GM21526 (cell line): Measurements from ENCODE around the gene FXYD5.
"Not testable (repeated sequence)": the region's sequence is repeated elsewhere in the genome, so short reads cannot be mapped to it uniquely, and the experiment has no call there.

ENCODE experiments used
- ATAC-seq: cut with Tn5 transposase; IDR thresholded peaks from one replicate; pipeline ENCODE4 v1.9.1; 2021; ENCODE audit warnings: moderate library complexity; ENCODE audit not compliant: unreplicated experiment, low FRiP score

FXYD5 gene

DNA sequence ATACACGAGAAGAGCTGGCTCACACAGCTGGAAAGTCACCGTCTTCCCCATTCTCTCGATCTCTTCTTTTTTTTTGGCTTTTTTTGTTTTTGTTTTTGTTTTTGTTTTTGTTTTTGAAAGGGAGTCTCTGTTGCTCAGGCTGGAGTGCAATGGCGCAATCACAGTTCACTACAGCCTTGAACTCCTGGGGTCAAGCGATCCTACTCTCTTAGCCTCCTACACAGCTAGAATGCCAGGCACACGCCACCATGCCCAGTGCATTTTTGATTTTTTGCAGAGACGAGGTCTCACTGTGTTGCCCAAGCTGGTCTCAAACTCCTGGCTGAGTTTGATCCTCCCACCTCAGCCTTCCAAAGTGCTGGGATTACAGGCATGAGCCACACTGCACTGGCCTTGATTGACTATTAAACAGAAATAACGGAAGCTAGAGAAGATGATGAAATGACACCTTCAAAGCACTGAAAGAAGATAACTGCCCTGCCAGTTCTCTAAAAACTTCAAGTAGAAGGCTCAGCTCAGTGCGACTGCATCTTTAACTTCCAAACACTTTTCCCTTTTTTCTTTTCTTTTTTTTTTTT is 34.9 kb upstream of the FXYD5 start:
- no peak for ATAC-seq

DNA sequence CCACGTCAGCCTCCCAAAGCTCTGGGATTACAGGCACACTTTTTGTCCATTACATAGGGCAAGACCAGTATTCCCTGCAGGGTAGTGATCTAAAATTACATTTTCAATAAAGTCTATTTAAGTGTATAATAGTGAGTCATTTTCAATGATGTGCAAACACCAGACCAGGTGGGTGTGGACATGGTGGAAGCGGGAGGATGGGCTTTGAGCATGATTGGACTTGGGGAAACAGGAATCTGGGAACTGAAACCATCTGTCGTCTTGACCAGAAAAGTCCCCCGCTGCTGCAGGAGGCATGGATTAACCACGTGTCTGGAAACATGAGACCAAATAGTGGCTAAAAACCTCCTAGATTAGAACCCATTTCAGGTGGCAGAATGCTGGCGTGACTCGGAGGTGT is 34.0 kb upstream of the FXYD5 start:
- no peak for ATAC-seq

DNA sequence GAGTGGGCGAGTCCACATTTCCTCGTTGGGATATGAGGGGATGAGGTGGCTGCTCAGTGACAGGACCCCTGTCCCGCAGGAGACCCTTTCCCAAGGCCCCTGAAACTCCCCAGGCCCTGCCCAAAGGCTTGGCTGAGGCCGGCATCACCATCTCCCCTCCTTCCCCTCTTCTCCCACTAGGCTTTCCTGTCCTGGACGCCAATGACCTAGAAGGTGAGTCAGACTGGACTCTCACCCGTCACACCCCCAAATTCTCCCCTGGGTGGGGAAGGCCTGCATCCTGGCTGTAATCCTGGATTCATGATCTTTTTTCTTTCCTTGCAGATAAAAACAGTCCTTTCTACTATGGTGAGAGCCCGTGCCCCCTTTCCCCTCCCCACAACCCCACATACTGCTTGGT is 33.6 kb upstream of the FXYD5 start:
- ATAC-seq: no peak

DNA sequence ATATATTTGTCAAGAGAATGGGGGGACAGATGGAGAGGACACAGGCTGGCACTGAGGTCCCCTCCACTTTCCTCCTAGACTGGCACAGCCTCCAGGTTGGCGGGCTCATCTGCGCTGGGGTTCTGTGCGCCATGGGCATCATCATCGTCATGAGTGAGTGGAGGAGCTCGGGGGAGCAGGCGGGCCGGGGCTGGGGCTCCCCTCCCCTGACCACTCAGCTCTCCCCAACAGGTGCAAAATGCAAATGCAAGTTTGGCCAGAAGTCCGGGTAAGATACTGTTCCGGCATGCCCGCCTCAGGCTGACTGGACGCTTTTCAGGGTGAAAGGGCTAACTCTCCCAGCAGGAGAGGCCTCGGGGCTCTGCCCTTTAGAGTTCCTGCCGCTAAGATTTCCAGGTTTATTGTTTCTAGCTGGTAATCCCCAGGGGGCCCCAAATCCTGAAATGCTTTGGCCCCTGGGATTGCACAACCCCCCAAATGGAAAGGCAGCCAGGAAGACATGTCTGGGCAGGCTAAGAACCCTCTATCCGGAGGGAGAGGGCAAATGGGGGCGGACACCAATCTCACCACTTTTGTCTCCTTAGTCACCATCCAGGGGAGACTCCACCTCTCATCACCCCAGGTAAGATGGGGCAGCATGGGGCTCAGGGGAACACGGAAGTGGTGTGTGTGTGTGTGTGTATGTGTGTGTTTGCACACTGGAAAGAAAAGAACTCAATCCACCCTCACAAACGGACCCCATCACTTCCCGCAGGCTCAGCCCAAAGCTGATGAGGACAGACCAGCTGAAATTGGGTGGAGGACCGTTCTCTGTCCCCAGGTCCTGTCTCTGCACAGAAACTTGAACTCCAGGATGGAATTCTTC is 31.6 kb upstream of the FXYD5 start:
- no peak for ATAC-seq

DNA sequence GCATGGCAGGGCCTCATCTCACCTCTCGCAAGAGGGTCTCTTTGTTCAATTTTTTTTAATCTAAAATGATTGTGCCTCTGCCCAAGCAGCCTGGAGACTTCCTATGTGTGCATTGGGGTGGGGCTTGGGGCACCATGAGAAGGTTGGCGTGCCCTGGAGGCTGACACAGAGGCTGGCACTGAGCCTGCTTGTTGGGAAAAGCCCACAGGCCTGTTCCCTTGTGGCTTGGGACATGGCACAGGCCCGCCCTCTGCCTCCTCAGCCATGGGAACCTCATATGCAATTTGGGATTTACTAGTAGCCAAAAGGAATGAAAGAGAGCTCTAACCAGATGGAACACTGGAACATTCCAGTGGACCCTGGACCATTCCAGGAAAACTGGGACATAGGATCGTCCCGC is 31.0 kb upstream of the FXYD5 start:
- ATAC-seq: no peak

DNA sequence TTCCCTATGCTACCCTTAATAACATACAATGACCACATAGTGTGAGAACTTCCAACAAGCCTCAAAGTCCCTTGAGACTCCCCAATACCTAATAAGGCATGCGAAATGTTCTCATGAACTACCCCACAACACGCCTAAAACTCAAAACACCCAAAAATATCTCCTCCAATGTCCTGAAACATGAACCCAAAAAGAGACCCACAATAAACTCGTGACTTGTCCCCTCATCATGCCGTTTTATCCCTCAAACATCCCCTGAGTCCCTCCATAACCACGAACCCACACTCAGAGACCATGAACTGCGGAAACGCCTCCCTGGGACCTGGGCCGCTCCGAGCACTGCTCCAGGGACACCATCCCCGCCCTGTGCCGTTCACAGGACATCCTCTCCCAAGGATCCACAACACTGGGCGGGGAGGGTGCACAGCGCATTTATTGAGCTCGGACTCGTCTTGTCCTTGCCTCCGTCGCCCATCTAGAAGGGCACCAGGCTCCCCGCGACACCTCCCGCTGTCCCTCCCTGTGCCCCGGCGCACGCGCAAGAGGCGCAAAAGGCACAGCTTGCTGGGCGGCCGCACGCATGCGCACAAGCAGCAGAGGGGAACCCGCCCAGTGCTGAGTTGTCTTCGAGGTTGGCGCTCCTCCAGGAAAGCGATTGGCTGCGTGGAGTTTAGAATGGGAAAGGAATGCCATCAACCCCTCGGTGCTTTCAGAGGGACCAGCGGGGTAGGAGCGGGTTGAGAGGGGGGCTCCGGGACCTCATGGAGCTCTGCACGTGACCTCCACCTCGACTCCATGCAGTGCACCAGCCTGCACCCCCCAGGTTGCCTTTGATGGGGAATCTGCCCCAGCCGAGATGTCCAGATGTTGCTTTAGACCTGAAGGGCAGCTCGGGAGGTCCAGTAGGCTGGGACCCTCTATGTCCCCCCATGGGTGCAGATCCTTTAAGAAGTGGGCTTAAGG is 30.2 kb upstream of the FXYD5 start:
- no peak for ATAC-seq

DNA sequence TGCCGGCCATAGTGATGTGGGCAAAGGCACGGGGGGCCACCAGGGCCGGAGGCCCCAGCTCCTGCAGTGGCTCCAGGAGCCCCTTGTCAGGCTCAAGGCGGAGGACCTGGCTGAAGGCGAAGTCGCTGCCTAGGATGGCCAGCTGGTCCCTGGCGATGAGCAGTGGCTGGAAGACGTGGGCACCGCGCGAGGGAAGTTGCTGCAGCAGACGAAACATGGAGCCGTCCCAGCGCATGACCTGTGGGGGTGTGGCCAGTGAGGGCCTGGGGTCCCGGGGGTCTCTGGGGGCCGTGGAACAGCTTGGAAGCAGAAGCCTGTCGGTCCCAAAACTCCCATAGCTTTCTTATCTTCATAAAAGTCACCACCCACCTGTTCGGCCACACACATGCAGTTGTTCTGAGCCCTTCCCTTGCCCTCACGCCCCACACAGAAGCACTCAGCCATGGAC is 29.2 kb upstream of the FXYD5 start:
- no peak for ATAC-seq

DNA sequence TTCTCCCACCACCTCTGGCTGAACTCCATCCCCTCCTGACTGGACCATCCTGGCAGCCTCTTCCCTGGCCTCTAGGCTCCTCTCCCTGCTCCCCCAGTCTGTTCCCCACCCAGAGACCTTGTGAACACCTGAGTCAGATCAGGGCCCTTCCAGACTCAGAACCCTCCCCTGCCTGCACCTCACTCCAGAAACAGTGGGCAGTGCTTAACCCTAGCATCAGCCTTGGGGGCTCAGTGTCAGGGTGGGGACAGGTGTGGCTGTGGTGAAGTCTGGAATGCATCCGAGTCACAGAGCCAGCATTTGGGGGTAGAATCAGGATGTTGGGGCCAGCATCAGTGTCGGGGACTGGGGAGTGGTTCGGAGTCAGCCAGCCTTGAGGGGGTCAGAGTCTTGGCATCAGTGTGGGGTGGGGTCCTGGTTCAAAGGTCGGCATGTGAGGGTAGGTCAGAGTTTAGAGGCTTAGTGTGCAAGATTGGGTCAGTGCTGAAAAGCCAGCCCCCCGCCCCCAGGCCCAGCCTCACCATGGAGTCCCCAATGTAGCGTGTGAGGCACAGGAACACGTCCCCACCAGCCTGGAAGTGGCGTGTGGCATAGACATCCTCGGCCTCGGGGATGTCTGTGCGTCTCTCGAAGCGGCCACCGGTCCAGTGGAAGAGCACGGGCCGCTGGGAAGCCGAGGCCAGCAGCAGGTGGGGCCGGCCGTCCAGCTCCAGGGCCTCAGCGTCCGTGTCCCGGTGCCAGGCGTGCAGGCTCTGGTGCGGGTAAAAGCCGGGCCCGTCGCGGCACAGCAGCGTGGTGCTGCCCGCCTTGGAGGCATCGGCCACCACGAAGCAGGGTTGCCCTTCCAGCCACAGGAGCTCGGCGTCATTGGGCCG is 28.5 kb upstream of the FXYD5 start:
- no peak for ATAC-seq

DNA sequence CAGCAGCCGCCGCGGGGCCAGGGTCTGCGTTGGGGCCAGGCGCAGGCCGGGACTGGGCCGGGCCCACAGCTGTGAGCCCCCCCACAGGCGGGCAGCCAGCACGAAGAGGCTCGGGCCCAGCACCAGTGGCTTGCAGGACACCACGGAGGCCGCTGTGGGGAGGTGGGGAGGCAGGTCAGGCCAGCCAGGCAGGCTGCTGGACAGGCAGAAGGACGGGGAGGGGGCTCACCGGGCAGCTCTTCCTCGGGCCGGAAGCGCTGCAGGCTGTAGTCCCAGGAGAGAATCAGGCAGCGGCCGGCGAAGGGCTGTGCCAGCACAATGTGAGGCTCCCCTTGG is 27.9 kb upstream of the FXYD5 start:
- no peak for ATAC-seq

DNA sequence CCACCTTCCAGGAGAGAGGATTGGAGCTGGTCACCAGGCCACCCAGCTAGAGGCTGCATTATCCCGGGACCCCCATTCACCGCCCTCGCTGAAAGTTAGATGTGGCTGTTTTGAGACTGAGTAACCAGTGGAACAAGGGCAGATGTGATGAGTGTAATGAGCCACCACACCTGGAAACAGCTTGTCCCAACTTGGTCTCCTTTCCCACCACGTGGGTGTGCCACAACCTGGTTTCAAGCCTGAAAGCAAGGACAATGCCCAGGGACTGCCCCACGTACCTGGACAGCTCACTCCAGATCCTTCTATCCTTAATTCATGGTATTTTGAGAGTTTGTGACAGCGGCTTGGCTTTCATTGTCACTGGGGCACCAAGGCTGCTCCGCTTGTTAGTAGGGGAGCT is 26.7 kb upstream of the FXYD5 start:
- ATAC-seq: no peak

DNA sequence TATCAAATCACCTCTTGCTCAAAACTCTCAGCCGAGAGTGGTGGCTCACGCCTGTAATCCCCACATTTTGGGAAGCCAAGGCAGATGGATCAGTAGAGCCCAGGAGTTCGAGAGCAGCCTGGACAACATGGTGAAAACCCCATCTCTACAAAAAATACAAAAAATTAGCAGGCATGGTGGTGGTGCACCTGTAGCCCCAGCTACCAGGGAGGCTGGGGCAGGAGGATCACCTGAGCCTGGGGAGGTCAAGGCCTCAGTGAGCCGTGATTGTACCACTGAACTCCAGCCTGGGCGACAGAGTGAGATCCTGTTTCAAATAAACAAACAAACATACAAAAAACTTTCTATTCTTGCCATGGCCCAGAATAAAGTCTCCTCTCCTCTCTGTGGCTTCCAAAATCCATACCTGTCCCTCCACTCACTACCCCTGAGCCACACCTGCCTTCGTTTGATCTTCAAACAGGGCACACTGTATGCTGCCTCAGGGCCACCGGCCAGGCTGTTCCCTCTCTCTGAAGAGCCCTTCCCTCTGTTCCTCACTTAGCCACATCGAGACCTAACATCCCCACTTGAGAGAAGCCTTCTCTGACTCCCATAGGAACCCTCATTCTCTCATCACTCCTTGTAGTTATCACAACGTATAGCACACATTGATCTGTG is 26.0 kb upstream of the FXYD5 start:
- ATAC-seq: no peak

DNA sequence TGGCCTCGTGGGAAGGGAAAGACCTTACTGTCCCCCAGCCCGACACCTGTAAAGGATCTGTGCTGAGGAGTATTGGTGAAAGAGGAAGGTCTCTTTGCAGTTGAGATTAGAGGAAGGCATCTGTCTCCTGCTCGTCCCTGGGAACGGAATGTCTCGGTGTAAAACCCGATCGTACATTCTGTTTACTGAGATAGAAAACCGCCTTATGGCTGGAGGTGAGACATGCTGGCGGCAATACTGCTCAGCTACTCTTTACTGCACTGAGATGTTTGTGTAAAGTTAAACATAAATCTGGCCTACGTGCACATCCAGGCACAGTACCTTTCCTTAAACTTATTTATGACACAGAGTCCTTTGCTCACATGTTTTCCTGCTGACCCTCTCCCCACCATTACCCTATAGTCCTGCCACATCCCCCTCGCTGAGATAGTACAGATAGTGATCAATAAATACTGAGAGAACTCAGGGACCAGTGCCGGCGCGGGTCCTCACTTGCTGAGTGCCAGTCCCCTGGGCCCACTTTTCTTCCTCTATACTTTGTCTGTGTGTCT is 24.7 kb upstream of the FXYD5 start:
- not testable (repeated sequence) for ATAC-seq

DNA sequence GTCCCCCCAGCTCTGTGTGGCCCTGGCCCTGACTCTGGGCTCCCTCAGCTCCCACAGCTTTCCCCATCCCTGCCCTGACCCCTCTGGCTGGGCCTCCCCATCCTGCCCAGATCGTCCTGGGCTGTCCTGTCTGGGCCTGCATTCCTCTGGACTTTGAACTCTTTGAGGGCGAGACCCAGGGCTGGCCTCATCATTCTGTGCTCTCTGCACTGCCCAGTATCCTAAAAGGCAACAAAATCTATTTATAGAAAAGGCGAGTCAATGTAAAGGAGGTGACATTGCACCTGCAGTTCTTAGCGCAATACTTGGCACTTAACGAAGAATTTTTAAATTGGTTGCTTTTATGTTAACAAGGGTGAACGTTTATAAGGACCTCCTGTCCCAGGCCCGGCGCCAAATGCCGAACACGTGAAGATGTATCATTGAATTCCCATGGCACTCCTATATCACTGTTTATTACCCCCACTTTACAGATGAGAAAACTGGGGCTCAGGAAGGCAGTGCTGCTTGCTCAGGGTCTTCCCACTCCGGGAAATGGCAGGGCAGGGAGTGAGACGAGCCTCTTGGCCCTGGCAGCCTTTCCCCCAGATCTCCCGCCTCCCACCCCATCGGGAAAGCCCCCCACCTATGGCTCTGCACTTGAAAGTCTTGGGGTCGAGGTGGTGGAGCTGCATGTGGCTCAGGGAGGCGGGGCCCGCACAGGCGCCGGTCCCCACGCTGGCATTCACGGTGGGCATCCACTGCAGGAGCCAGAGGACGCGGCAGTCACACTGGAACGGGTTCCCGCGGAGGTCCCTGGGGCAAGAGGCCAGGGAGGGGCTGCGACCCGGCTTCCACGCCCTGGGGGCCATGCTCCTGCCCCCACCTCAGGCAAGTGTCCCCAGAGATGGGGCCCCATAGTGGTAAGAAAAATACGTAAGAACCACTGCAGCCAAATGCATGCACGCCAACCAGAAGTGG is 23.5 kb upstream of the FXYD5 start:
- no peak for ATAC-seq

DNA sequence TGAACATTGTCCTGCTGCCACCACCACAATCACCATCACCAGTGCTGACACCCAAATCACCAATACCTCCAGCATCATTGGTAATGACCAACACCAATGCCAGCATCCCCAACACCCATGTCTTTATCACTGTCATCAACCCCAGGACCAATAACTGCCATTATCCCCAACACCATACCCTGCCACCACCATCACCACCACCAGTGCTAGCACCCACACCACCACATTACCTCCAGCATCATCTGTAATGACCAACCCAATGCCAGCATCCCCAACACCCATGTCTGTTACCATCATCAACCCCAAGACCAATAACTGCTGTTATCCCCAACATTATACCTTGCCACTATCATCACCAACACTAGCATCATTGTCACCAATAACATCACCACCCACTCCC is 22.3 kb upstream of the FXYD5 start:
- no peak for ATAC-seq

DNA sequence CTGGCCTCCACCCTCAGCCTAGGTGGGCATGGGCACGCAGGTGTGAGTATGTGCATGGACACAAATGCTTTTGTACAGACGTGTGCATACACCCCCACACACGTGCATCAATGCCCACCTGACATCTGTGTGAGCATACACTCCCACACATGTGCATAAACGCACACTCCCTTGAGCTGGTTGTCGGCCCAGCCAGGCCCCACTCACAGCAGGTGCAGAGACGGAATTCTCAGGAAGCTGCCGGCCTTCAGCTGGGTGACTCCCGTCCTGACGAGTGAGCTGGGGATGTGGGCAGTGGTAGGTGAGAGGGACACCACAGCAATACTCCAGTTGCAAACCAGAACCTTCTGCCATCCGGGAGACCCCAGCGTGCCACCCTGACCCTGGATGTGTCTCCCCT is 20.7 kb upstream of the FXYD5 start:
- no peak for ATAC-seq

DNA sequence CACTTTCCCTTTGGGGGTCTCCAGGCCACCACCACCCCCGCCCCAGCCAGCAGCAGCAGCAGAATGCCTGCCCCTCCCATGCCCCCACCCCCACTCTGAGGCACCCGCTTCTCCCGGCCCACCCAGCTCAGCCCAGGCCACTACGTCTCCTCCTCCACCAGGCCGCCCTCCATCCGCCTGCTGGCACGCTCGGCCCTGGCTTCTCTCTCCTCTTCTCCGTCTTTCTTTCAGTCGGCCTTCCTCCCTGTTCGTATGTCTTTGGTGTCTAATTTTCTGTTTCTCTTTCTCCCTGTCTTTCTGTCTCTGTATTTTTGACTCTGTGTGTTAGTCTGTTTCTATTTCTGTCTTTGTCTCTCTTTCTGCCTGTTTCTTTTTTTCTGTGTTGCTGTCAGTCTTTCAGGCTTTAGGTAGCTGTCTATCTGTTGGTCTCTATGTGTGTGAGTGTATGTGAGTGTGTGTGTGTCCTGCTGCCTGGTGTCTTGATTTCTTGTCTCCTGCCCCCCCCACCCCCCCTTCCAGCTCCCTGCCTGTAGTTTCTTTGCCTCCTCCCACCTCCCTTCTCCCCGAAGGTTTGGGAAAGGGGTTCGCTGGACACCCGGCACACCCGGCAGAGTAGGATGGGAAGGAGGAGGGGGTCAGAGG is 19.8 kb upstream of the FXYD5 start, which contains the start of gene LGI4:
Gene LGI4 (minus strand): TSS at position 459 of the 642 bp plus-strand sequence. CDS start 379 bp downstream, at position 80.
- ATAC-seq: no peak

DNA sequence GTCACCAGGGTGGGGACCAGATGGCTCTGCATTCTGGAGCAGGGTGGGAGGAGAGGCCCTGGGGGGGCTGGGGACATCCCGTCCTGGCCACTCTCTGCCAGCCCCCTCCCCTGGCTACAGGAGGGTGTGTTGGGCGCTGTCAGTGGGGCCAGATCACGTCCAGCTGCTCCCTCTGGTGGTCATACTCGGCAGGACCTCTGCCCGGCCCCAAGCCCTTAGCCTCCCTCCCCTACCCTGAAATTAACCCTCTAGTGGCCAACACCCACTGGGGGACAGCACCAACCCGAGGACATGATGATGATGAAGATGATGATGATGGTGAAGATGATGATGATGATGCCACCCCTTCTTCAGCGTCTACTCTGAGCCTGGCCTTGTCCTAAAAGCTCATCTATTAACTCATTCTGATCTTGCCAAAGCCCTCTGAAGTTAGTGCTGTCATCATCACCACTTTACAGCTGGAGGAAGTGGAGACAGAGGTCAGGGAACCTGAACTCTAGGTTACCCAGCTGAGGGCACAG is 19.1 kb upstream of the FXYD5 start:
- ATAC-seq: no peak

DNA sequence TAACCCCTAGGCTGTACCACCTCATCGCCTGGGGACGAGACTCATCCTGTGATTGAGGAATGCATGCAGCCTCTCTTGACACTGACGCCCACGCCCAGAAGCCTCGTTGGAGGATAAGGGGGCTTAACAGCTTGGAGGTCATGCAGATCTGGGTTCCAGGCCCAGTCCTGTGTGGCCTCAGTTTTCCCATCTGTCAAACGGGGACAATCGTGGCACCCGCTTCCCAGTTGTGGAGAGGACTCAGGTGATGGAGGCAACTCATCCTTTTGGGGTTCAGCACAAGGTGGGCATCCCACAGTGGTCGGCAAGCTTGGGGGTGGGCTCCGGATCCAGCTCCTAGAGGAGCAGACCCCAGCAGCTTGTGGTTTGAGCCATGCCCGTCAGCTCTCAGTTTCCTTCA is 18.3 kb upstream of the FXYD5 start:
- ATAC-seq: no peak
